H9 (cell line): ENCODE data around the gene NSL1. TPM values are rescaled to one million over a fixed set of nuclear protein-coding genes. Genes with fewer than 3 reads are reported as not detected.
A peak's percentile ranks its signal among the peaks of the same experiment; 100 is the strongest.

Experiments
- DNase-seq: peaks from one replicate; pipeline ENCODE4 v3.0.0-alpha.2; 2017
- H2AFZ ChIP-seq: one replicate; pipeline ENCODE4 v1.6.1; 2013; ENCODE audit warnings: mild to moderate bottlenecking, low read length, control low read depth, moderate library complexity
- H2AK5ac ChIP-seq: 2 replicates; pipeline ENCODE4 v1.6.1; 2013; ENCODE audit warnings: low read length, control low read depth, mixed read lengths; ENCODE audit not compliant: insufficient read length
- H2BK120ac ChIP-seq: one replicate; pipeline ENCODE4 v1.6.1; 2013; ENCODE audit warnings: low read depth, mild to moderate bottlenecking, low read length, control low read depth, inconsistent platforms; ENCODE audit not compliant: poor library complexity, severe bottlenecking
- H2BK12ac ChIP-seq: 2 replicates; pipeline ENCODE4 v1.6.1; 2013; ENCODE audit warnings: low read length, control low read depth, mixed read lengths, low read depth; ENCODE audit not compliant: insufficient read length
- H2BK15ac ChIP-seq: 2 replicates; pipeline ENCODE4 v1.6.1; 2013; ENCODE audit warnings: low read depth, low read length, control low read depth
- H2BK20ac ChIP-seq: one replicate; pipeline ENCODE4 v1.6.1; 2013; ENCODE audit warnings: low read depth, mild to moderate bottlenecking, low read length, control low read depth, inconsistent platforms; ENCODE audit not compliant: poor library complexity, severe bottlenecking
- H2BK5ac ChIP-seq: 2 replicates; pipeline ENCODE4 v1.6.1; 2013; ENCODE audit warnings: low read length, control low read depth, mixed read lengths; ENCODE audit not compliant: insufficient read length
- H3K14ac ChIP-seq: 2 replicates; pipeline ENCODE4 v1.6.1; 2013; ENCODE audit warnings: low read length, control low read depth; ENCODE audit not compliant: insufficient read depth
- H3K18ac ChIP-seq: 2 replicates; pipeline ENCODE4 v1.6.1; 2013; ENCODE audit warnings: low read depth, mild to moderate bottlenecking, mixed read lengths, low read length, control low read depth; ENCODE audit not compliant: insufficient read length
- H3K23ac ChIP-seq: 2 replicates; pipeline ENCODE4 v1.6.1; 2013; ENCODE audit warnings: low read length, control low read depth, mixed read lengths, low read depth; ENCODE audit not compliant: insufficient read length
- H3K23me2 ChIP-seq: 2 replicates; pipeline ENCODE4 v1.6.1; 2013; ENCODE audit warnings: low read depth, mild to moderate bottlenecking, mixed read lengths, low read length, control low read depth; ENCODE audit not compliant: insufficient read length, poor library complexity, severe bottlenecking
- H3K27ac ChIP-seq: 2 replicates; pipeline ENCODE4 v1.5.1; 2013; ENCODE audit warnings: low read length, control low read depth, mixed read lengths, low read depth; ENCODE audit not compliant: insufficient read length
- H3K27me3 ChIP-seq: 2 replicates; pipeline ENCODE4 v1.6.1; 2013; ENCODE audit warnings: low read length, control low read depth, inconsistent platforms; ENCODE audit not compliant: insufficient read depth
- H3K4ac ChIP-seq: 2 replicates; pipeline ENCODE4 v1.6.1; 2013; ENCODE audit warnings: low read depth, mild to moderate bottlenecking, control low read depth, inconsistent platforms, low read length, moderate library complexity
- H3K4me1 ChIP-seq: 2 replicates; pipeline ENCODE4 v1.6.1; 2013; ENCODE audit warnings: low read length, control low read depth, inconsistent platforms; ENCODE audit not compliant: insufficient read depth
- H3K4me2 ChIP-seq: 2 replicates; pipeline ENCODE4 v1.6.1; 2013; ENCODE audit warnings: low read length, control low read depth, mixed read lengths; ENCODE audit not compliant: insufficient read length, insufficient read depth
- H3K56ac ChIP-seq: 2 replicates; pipeline ENCODE4 v1.6.1; 2013; ENCODE audit warnings: low read depth, mild to moderate bottlenecking, mixed read lengths, low read length, control low read depth; ENCODE audit not compliant: insufficient read length
- H3K79me1 ChIP-seq: 2 replicates; pipeline ENCODE4 v1.6.1; 2013; ENCODE audit warnings: low read depth, mild to moderate bottlenecking, moderate library complexity, low read length, control low read depth, inconsistent platforms; ENCODE audit not compliant: insufficient read depth, poor library complexity, severe bottlenecking
- H3K79me2 ChIP-seq: 2 replicates; pipeline ENCODE4 v1.6.1; 2013; ENCODE audit warnings: low read length, control low read depth, inconsistent platforms; ENCODE audit not compliant: insufficient read depth
- H3K9ac ChIP-seq: 2 replicates; pipeline ENCODE4 v1.6.1; 2013; ENCODE audit warnings: low read length, control low read depth, mixed read lengths; ENCODE audit not compliant: insufficient read length; ENCODE audit errors: extremely low read depth
- H3K9me3 ChIP-seq: one replicate; pipeline ENCODE4 v1.6.1; 2013; ENCODE audit warnings: low read depth, low read length, inconsistent platforms; ENCODE audit not compliant: control insufficient read depth
- H3T11ph ChIP-seq: one replicate; pipeline ENCODE4 v1.6.1; 2013; ENCODE audit warnings: mild to moderate bottlenecking, low read length, control low read depth, inconsistent platforms
- H4K20me1 ChIP-seq: one replicate; pipeline ENCODE4 v1.6.1; 2013; ENCODE audit not compliant: control insufficient read depth, insufficient read length, insufficient read depth
- H4K5ac ChIP-seq: 2 replicates; pipeline ENCODE4 v1.6.1; 2013; ENCODE audit warnings: low read depth, mild to moderate bottlenecking, mixed read lengths, low read length, control low read depth; ENCODE audit not compliant: insufficient read length
- H4K8ac ChIP-seq: replicated peaks from 2 replicates; pipeline ENCODE4 v1.6.1; 2013; ENCODE audit warnings: low read length, control low read depth, mixed read lengths, low read depth; ENCODE audit not compliant: insufficient read length
- H4K91ac ChIP-seq: 2 replicates; pipeline ENCODE4 v1.6.1; 2013; ENCODE audit warnings: low read depth, mild to moderate bottlenecking, moderate library complexity, mixed read lengths, low read length, control low read depth; ENCODE audit not compliant: insufficient read length
- H3K27ac Mint-ChIP-seq, 3 experiments: 2 replicates in 2 of 3; 3 replicates in 1 of 3; pipeline ENCODE4 v1.8.0; 2020 to 2021; ENCODE audit warnings: mixed read lengths in 3 of 3, mild to moderate bottlenecking in 1 of 3, moderate library complexity in 1 of 3
- H3K27me3 Mint-ChIP-seq: 2 replicates; pipeline ENCODE4 v1.8.0; 2021; ENCODE audit warnings: low read depth, mild to moderate bottlenecking, moderate library complexity, mixed read lengths
- H3K36me3 Mint-ChIP-seq, 3 experiments: 2 replicates in 2 of 3; 3 replicates in 1 of 3; pipeline ENCODE4 v1.8.0; 2020 to 2021; ENCODE audit warnings: low read depth in 3 of 3, mixed read lengths in 3 of 3; ENCODE audit not compliant: insufficient read depth in 1 of 3
- H3K4me1 Mint-ChIP-seq, 2 experiments: 2 replicates each; pipeline ENCODE4 v1.8.0; 2020; ENCODE audit warnings: mixed read lengths in 2 of 2
- H3K4me3 Mint-ChIP-seq, 2 experiments: 2 replicates in 1 of 2; 3 replicates in 1 of 2; pipeline ENCODE4 v1.8.0; 2020 to 2021; ENCODE audit warnings: mild to moderate bottlenecking in 2 of 2, mixed read lengths in 2 of 2, moderate library complexity in 1 of 2
- H3K9me3 Mint-ChIP-seq, 2 experiments: 2 replicates in 1 of 2; 3 replicates in 1 of 2; pipeline ENCODE4 v1.8.0; 2020; ENCODE audit warnings: mild to moderate bottlenecking in 2 of 2, mixed read lengths in 2 of 2, moderate library complexity in 1 of 2
- WGBS: extraction: QIAGEN DNeasy Blood & Tissue Kit; methylation state at CpG from one replicate; pipeline ENCODE4 v1.1.7; 2013; ENCODE audit warnings: missing lambda C conversion rate, low lambda C conversion rate, mixed read lengths; ENCODE audit not compliant: insufficient read length; ENCODE audit errors: extremely low coverage; 5-methylcytosine and 5-hydroxymethylcytosine counted together
- total RNA-seq: library from RNA; stranded (reverse); gene quantifications from 2 replicates; pipeline ENCODE4 v1.2.1, GENCODE V29; 2021
- TF ChIP-seq, protein P1 (sequence below): fragments of 200-600 bp; sonication (generic); conservative IDR thresholded peaks from 3 replicates; pipeline ENCODE4 v1.8.0; 2021; ENCODE audit warnings: antibody characterized with exemption, mild to moderate bottlenecking

The NSL1 gene
- total RNA-seq, 1 experiment from 2014 or later = 49.3 TPM

DNA sequence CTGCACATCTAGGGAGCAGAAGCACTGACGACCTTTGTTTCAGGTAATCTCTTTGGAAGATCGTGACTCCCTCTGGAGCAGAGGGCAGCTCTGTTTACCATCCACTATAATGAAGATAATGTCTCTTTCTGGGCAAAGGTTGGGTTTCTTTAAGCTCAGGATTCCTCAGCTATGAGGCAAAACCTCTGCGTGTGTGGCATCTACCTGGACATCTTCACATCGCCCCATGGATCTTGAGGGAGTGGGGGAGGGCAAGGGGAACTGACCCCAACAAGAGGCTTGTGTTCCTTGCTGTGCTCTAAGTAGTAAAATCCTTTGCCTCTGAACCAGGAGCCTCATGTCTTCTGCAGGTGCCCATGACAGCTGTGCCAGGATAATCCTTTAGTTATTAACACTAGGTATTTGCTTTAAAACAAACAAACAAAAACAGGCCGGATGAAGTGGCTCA lies 36.3 kb upstream of the NSL1 start:
- DNase-seq = no peak
- H4K91ac ChIP-seq = no peak overlapping the region
- H2BK120ac ChIP-seq = no peak overlapping the region
- no peak overlapping the region for H3K4me2 ChIP-seq
- H3K27me3 ChIP-seq = no peaks in the 10 kb centered on the region
- H3K9ac ChIP-seq = no peak overlapping the region
- peaks cover 17 to 26% (median 18%) of the 10 kb centered on the region in 3 experiments for H3K36me3 Mint-ChIP-seq
- H3K79me2 ChIP-seq = no peaks in the 10 kb centered on the region
- H3K27me3 Mint-ChIP-seq = no peaks in the 10 kb centered on the region; the same call in none of the 2 replicates
- no peak overlapping the region for H3K18ac ChIP-seq
- H2BK5ac ChIP-seq = no peak overlapping the region
- no peak overlapping the region for H2BK20ac ChIP-seq
- no peak overlapping the region for H3K4ac ChIP-seq
- peaks cover 20 to 30% of the 10 kb centered on the region in 2 experiments for H3K9me3 Mint-ChIP-seq
- TF ChIP-seq, protein P1, sequence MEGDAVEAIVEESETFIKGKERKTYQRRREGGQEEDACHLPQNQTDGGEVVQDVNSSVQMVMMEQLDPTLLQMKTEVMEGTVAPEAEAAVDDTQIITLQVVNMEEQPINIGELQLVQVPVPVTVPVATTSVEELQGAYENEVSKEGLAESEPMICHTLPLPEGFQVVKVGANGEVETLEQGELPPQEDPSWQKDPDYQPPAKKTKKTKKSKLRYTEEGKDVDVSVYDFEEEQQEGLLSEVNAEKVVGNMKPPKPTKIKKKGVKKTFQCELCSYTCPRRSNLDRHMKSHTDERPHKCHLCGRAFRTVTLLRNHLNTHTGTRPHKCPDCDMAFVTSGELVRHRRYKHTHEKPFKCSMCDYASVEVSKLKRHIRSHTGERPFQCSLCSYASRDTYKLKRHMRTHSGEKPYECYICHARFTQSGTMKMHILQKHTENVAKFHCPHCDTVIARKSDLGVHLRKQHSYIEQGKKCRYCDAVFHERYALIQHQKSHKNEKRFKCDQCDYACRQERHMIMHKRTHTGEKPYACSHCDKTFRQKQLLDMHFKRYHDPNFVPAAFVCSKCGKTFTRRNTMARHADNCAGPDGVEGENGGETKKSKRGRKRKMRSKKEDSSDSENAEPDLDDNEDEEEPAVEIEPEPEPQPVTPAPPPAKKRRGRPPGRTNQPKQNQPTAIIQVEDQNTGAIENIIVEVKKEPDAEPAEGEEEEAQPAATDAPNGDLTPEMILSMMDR = no peak
- H2BK12ac ChIP-seq = no peak overlapping the region
- H3K27ac Mint-ChIP-seq = peak overlapping the region in 1 of 3 experiments; percentile 88; a peak in 1 of 7 replicates
- no peak overlapping the region for H3K56ac ChIP-seq
- no peak overlapping the region for H4K5ac ChIP-seq
- H3T11ph ChIP-seq = no peak overlapping the region
- H3K4me1 Mint-ChIP-seq = peaks cover 6 to 9% of the 10 kb centered on the region in 2 experiments; a peak in 3 of 4 replicates
- H3K9me3 ChIP-seq = peaks cover 10% of the 10 kb centered on the region
- no peaks in the 10 kb centered on the region for H3K79me1 ChIP-seq
- H4K20me1 ChIP-seq = no peaks in the 10 kb centered on the region
- no peak overlapping the region for H3K14ac ChIP-seq
- H3K23me2 ChIP-seq = no peaks in the 10 kb centered on the region
- no peak overlapping the region for H2AFZ ChIP-seq
- H3K27ac ChIP-seq = no peak overlapping the region
- no peak overlapping the region for H4K8ac ChIP-seq
- no peak overlapping the region for H3K23ac ChIP-seq
- H3K4me1 ChIP-seq = no peaks in the 10 kb centered on the region; the same call in 1 of the 2 replicates
- no peak overlapping the region for H2BK15ac ChIP-seq
- H3K4me3 Mint-ChIP-seq = no peak overlapping the region
- WGBS = no CpG with 5 or more reads among the region's 5 CpGs
- no peak overlapping the region for H2AK5ac ChIP-seq
